ENCODE measurements around the gene SDCCAG8. TPM values are rescaled to one million over a fixed set of nuclear protein-coding genes. Genes with fewer than 3 reads are reported as not detected.

Gene SDCCAG8
- total RNA-seq, 1 experiment from 2014 or later = 10.0 TPM

GRCh38 chr1:243428617-243429342, 172.9 kb downstream of the SDCCAG8 start:
- H3K79me2 ChIP-seq (ENCODE audit: insufficient read depth, low read length) = no peaks in the 10 kb centered on the region
- Mint-ChIP-seq H3K4me1 (0 out of 4 replicates have a peak, but pooled peaks cover 0 to under 1% of the 10 kb centered on the region in 2 experiments), H3K27ac (no peak overlapping the region), H3K4me3 (no peak overlapping the region), H3K9me3 (peaks cover 0 to 3% of the 10 kb centered on the region in 2 experiments; a peak in 1 of 5 replicates), H3K27me3 (ENCODE audit: low read depth) (no peaks in the 10 kb centered on the region), H3K36me3 (ENCODE audit: insufficient read depth in 1 of 3, low read depth in 3 of 3) (peaks cover 0 to 5% (median 2%) of the 10 kb centered on the region in 3 experiments; a peak in 3 of 7 replicates)
- H3K4me1 ChIP-seq (ENCODE audit: insufficient read depth, low read length) = no peaks in the 10 kb centered on the region
- no peak for TF ChIP-seq CTCF (conservative IDR thresholded peaks at IDR 0.05)
- H4K5ac ChIP-seq (ENCODE audit: insufficient read length, low read depth, low read length) = no peak overlapping the region
- no peak overlapping the region for H3K23ac ChIP-seq (ENCODE audit: insufficient read length, low read depth, low read length)
- no peak overlapping the region for H2AFZ ChIP-seq (ENCODE audit: low read length)
- H3K18ac ChIP-seq (ENCODE audit: insufficient read length, low read depth, low read length) = no peak overlapping the region
- no peak overlapping the region for H3K56ac ChIP-seq (ENCODE audit: insufficient read length, low read depth, low read length)
- H3K27ac ChIP-seq (ENCODE audit: insufficient read length, low read depth, low read length) = no peak overlapping the region
- H3K23me2 ChIP-seq (ENCODE audit: insufficient read length, low read depth, low read length, poor library complexity, severe bottlenecking) = no peaks in the 10 kb centered on the region
- H2AK5ac ChIP-seq (ENCODE audit: insufficient read length, low read length) = no peak overlapping the region
- H3K9me3 ChIP-seq (ENCODE audit: control insufficient read depth, low read depth, low read length) = no peaks in the 10 kb centered on the region
- H3K79me1 ChIP-seq (ENCODE audit: insufficient read depth, low read depth, low read length, poor library complexity, severe bottlenecking) = no peaks in the 10 kb centered on the region
- no peak overlapping the region for H2BK20ac ChIP-seq (ENCODE audit: low read depth, low read length, poor library complexity, severe bottlenecking)
- no peak overlapping the region for H2BK12ac ChIP-seq (ENCODE audit: insufficient read length, low read depth, low read length)
- no peak overlapping the region for H2BK120ac ChIP-seq (ENCODE audit: low read depth, low read length, poor library complexity, severe bottlenecking)
- no peak overlapping the region for H4K8ac ChIP-seq (replicated peaks; ENCODE audit: insufficient read length, low read depth, low read length)
- H3T11ph ChIP-seq (ENCODE audit: low read length) = no peak overlapping the region
- H3K4me2 ChIP-seq (ENCODE audit: insufficient read depth, insufficient read length, low read length) = no peak overlapping the region
- H3K4ac ChIP-seq (ENCODE audit: low read depth, low read length) = no peak overlapping the region
- no peak overlapping the region for H3K9ac ChIP-seq (ENCODE audit: extremely low read depth, insufficient read length, low read length)
- WGBS (ENCODE audit: extremely low coverage, insufficient read length, low lambda C conversion rate) = no CpG with 5 or more reads among the region's 9 CpGs
- no peak overlapping the region for H2BK15ac ChIP-seq (ENCODE audit: low read depth, low read length)
- H2BK5ac ChIP-seq (ENCODE audit: insufficient read length, low read length) = no peak overlapping the region
- no peak overlapping the region for H4K91ac ChIP-seq (ENCODE audit: insufficient read length, low read depth, low read length)
- no peak overlapping the region for H3K14ac ChIP-seq (ENCODE audit: insufficient read depth, low read length)
- no peak for DNase-seq
- H3K27me3 ChIP-seq (ENCODE audit: insufficient read depth, low read length) = no peaks in the 10 kb centered on the region
- no peaks in the 10 kb centered on the region for H4K20me1 ChIP-seq (ENCODE audit: control insufficient read depth, insufficient read depth, insufficient read length)
